ENCODE data around the gene VPS37C. TPM values are rescaled to one million over a fixed set of nuclear protein-coding genes. Genes with fewer than 3 reads are reported as not detected.
"Not testable (repeated sequence)": the region's sequence is repeated elsewhere in the genome, so short reads cannot be mapped to it uniquely, and the experiment has no call there.

The VPS37C gene
- polyA plus RNA-seq, 2 donors = 14.7 to 18.6 TPM

GRCh38 chr11:61195719-61196118, 34.5 kb upstream of the VPS37C start:
- Histone ChIP-seq H3K27me3 (ENCODE audit: control insufficient read depth in 1 of 2, insufficient read depth in 2 of 2, low read length in 2 of 2) (no peaks in the 10 kb centered on the region), H3K9me3 (ENCODE audit: control insufficient read depth in 2 of 2, insufficient read depth in 1 of 2, low read depth in 1 of 2, low read length in 1 of 2) (peaks cover 5 to 6% of the 10 kb centered on the region in 2 donors), H3K4me1 (ENCODE audit: control insufficient read depth in 2 of 2, insufficient read depth in 2 of 2, low read length in 1 of 2) (no peaks in the 10 kb centered on the region), H3K27ac (ENCODE audit: low read depth in 2 of 2, low read length in 1 of 2) (no peak overlapping the region), H3K36me3 (ENCODE audit: control insufficient read depth in 2 of 2, insufficient read depth in 2 of 2, low read length in 1 of 2) (no peaks in the 10 kb centered on the region), H3K4me3 (ENCODE audit: low read depth in 1 of 2, low read length in 2 of 2) (no peak overlapping the region)
- 69 to 75% methylated on average over 6 to 7 of the region's 7 CpGs for WGBS, 2 donors

GRCh38 chr11:61194981-61195695, 33.9 kb upstream of the VPS37C start:
- no peak overlapping the region for H3K4me3 ChIP-seq (ENCODE audit: low read depth in 1 of 2, low read length in 2 of 2)
- H3K36me3 ChIP-seq (ENCODE audit: control insufficient read depth in 2 of 2, insufficient read depth in 2 of 2, low read length in 1 of 2) = no peaks in the 10 kb centered on the region
- no peaks in the 10 kb centered on the region for H3K27me3 ChIP-seq (ENCODE audit: control insufficient read depth in 1 of 2, insufficient read depth in 2 of 2, low read length in 2 of 2)
- peaks cover 5 to 6% of the 10 kb centered on the region in 2 donors for H3K9me3 ChIP-seq (ENCODE audit: control insufficient read depth in 2 of 2, insufficient read depth in 1 of 2, low read depth in 1 of 2, low read length in 1 of 2)
- H3K4me1 ChIP-seq (ENCODE audit: control insufficient read depth in 2 of 2, insufficient read depth in 2 of 2, low read length in 1 of 2) = no peaks in the 10 kb centered on the region
- no peak overlapping the region for H3K27ac ChIP-seq (ENCODE audit: low read depth in 2 of 2, low read length in 1 of 2)
- 76% methylated on average over 7 of the region's 7 CpGs for WGBS, 2 donors

- no peaks in the 10 kb centered on the region for H3K27me3 ChIP-seq (ENCODE audit: control insufficient read depth in 1 of 2, insufficient read depth in 2 of 2, low read length in 2 of 2)
- H3K9me3 ChIP-seq (ENCODE audit: control insufficient read depth in 2 of 2, insufficient read depth in 1 of 2, low read depth in 1 of 2, low read length in 1 of 2) = peaks cover 3 to 6% of the 10 kb centered on the region in 2 donors
- no peak overlapping the region for H3K27ac ChIP-seq (ENCODE audit: low read depth in 2 of 2, low read length in 1 of 2)
- H3K4me1 ChIP-seq (ENCODE audit: control insufficient read depth in 2 of 2, insufficient read depth in 2 of 2, low read length in 1 of 2) = no peaks in the 10 kb centered on the region
- no peak overlapping the region for H3K4me3 ChIP-seq (ENCODE audit: low read depth in 1 of 2, low read length in 2 of 2)
- WGBS, 2 donors = 61 to 70% methylated on average over 12 of the region's 12 CpGs
- H3K36me3 ChIP-seq (ENCODE audit: control insufficient read depth in 2 of 2, insufficient read depth in 2 of 2, low read length in 1 of 2) = no peaks in the 10 kb centered on the region
Observed at GRCh38 chr11:61194169-61194671, 33.0 kb upstream of the VPS37C start.

DNA sequence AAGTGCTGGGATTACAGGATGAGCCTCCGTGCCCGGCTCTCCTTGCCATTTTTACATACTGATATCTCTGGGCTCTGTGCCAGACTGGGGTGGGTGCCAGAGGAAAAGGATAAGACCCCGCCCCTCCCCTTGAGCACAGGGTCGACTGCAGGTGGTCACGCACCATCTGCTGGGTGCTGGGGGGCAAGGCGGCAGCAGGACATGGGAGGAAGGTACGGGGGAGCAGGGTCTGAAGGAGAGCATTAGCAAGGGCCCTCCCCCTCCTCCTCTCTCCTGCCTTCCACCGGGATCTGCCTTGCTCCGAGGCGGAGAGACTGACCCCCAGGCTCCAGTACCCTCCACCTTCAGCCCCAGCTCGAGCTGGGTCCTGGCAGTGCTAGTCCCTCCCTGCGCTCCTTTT, 32.4 kb upstream of the VPS37C start:
- Histone ChIP-seq H3K9me3 (ENCODE audit: control insufficient read depth in 2 of 2, insufficient read depth in 1 of 2, low read depth in 1 of 2, low read length in 1 of 2) (peaks cover 2 to 5% of the 10 kb centered on the region in 2 donors), H3K27me3 (ENCODE audit: control insufficient read depth in 1 of 2, insufficient read depth in 2 of 2, low read length in 2 of 2) (no peaks in the 10 kb centered on the region), H3K27ac (ENCODE audit: low read depth in 2 of 2, low read length in 1 of 2) (no peak overlapping the region), H3K4me1 (ENCODE audit: control insufficient read depth in 2 of 2, insufficient read depth in 2 of 2, low read length in 1 of 2) (no peaks in the 10 kb centered on the region), H3K36me3 (ENCODE audit: control insufficient read depth in 2 of 2, insufficient read depth in 2 of 2, low read length in 1 of 2) (no peaks in the 10 kb centered on the region), H3K4me3 (ENCODE audit: low read depth in 1 of 2, low read length in 2 of 2) (no peak overlapping the region)
- 23 to 37% methylated on average over 9 to 12 of the region's 12 CpGs for WGBS, 2 donors

GRCh38 chr11:61189933-61190332, 28.7 kb upstream of the VPS37C start:
- Histone ChIP-seq H3K36me3 (ENCODE audit: control insufficient read depth in 2 of 2, insufficient read depth in 2 of 2, low read length in 1 of 2) (no peaks in the 10 kb centered on the region), H3K4me1 (ENCODE audit: control insufficient read depth in 2 of 2, insufficient read depth in 2 of 2, low read length in 1 of 2) (no peaks in the 10 kb centered on the region), H3K9me3 (ENCODE audit: control insufficient read depth in 2 of 2, insufficient read depth in 1 of 2, low read depth in 1 of 2, low read length in 1 of 2) (no peaks in the 10 kb centered on the region), H3K27me3 (ENCODE audit: control insufficient read depth in 1 of 2, insufficient read depth in 2 of 2, low read length in 2 of 2) (no peaks in the 10 kb centered on the region), H3K4me3 (ENCODE audit: low read depth in 1 of 2, low read length in 2 of 2) (no peak overlapping the region), H3K27ac (ENCODE audit: low read depth in 2 of 2, low read length in 1 of 2) (no peak overlapping the region)
- 83 to 86% methylated on average over 8 of the region's 8 CpGs for whole genome bisulfite sequencing, 2 donors

DNA sequence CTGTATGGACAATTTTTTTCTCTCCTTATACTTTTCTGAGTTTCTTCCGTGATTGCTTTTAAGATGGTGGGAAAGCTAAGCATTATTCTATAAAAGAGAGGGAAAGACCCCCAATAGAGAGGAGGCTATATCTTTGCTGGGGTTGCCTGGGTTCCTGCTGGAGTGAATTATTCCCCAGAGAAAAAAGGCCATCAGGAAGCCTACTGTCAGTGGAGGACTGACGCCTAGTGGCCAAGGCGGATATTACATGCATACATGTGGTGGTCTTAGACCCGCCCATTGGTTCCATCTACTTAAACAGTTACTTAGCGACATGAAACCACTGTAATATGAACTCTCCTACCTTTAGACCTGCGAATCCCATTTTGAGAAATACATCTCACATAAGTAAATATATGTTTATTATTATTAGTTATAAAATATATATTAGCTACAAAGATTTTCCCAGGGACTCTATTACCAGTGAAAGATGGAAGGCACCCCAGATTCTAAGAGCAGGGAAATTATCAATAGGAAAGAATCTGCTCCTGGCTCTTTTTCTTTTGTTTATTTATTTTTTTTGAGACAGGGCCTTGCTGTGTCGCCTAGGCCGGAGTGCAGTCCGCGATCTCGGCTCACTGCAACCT, 26.4 kb upstream of the VPS37C start:
- Histone ChIP-seq H3K4me3 (ENCODE audit: low read depth in 1 of 2, low read length in 2 of 2) (no peak overlapping the region), H3K9me3 (ENCODE audit: control insufficient read depth in 2 of 2, insufficient read depth in 1 of 2, low read depth in 1 of 2, low read length in 1 of 2) (no peaks in the 10 kb centered on the region), H3K4me1 (ENCODE audit: control insufficient read depth in 2 of 2, insufficient read depth in 2 of 2, low read length in 1 of 2) (no peaks in the 10 kb centered on the region), H3K36me3 (ENCODE audit: control insufficient read depth in 2 of 2, insufficient read depth in 2 of 2, low read length in 1 of 2) (no peaks in the 10 kb centered on the region), H3K27ac (ENCODE audit: low read depth in 2 of 2, low read length in 1 of 2) (no peak overlapping the region), H3K27me3 (ENCODE audit: control insufficient read depth in 1 of 2, insufficient read depth in 2 of 2, low read length in 2 of 2) (no peaks in the 10 kb centered on the region)
- WGBS, 2 donors = 44 to 46% methylated on average over 11 of the region's 11 CpGs

DNA sequence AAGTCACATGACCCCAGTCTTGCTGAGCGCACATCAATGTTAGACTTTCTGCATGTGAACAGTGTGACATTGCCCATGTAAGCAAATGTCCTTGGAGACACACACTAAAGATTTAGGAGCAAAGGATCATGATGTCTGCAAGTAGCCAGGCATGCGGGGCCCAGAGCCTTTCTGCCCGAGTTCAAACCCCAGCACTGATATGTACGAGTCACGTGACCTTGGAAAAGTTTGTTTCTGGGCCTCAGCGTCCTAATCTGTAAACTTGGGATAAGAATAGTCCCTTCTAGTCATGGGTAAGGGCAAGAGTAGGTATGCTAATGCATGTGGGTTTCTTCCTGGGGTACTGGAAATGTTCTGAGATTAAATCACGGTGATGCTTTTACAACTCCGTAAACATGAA, 25.3 kb upstream of the VPS37C start:
- Histone ChIP-seq H3K27me3 (ENCODE audit: control insufficient read depth in 1 of 2, insufficient read depth in 2 of 2, low read length in 2 of 2) (no peaks in the 10 kb centered on the region), H3K27ac (ENCODE audit: low read depth in 2 of 2, low read length in 1 of 2) (no peak overlapping the region), H3K9me3 (ENCODE audit: control insufficient read depth in 2 of 2, insufficient read depth in 1 of 2, low read depth in 1 of 2, low read length in 1 of 2) (no peaks in the 10 kb centered on the region), H3K36me3 (ENCODE audit: control insufficient read depth in 2 of 2, insufficient read depth in 2 of 2, low read length in 1 of 2) (no peaks in the 10 kb centered on the region), H3K4me1 (ENCODE audit: control insufficient read depth in 2 of 2, insufficient read depth in 2 of 2, low read length in 1 of 2) (no peaks in the 10 kb centered on the region), H3K4me3 (ENCODE audit: low read depth in 1 of 2, low read length in 2 of 2) (no peak overlapping the region)
- 83 to 89% methylated on average over 8 of the region's 8 CpGs for WGBS, 2 donors

DNA sequence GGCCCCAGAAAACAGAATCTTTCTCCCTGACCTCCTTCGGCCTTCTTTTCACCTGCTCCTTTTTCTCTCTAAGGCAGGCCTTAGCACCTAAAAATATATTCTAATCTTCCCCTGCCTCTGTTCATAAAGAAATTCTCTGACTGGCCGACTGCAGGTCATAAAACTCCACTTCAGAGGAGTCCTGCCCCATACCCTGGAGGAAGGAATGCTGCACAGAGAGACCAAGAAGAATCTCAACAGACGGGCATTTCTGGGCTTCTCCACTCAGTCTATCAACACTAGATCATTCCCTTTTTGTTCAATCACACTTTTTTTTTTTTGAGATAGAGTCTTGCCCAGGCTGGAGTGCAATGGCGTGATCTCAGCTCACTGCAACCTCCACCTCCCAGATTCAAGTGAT, 22.4 kb upstream of the VPS37C start:
- Histone ChIP-seq H3K27me3 (ENCODE audit: control insufficient read depth in 1 of 2, insufficient read depth in 2 of 2, low read length in 2 of 2) (no peaks in the 10 kb centered on the region), H3K9me3 (ENCODE audit: control insufficient read depth in 2 of 2, insufficient read depth in 1 of 2, low read depth in 1 of 2, low read length in 1 of 2) (no peaks in the 10 kb centered on the region), H3K36me3 (ENCODE audit: control insufficient read depth in 2 of 2, insufficient read depth in 2 of 2, low read length in 1 of 2) (no peaks in the 10 kb centered on the region), H3K27ac (ENCODE audit: low read depth in 2 of 2, low read length in 1 of 2) (no peak overlapping the region), H3K4me1 (ENCODE audit: control insufficient read depth in 2 of 2, insufficient read depth in 2 of 2, low read length in 1 of 2) (no peaks in the 10 kb centered on the region), H3K4me3 (ENCODE audit: low read depth in 1 of 2, low read length in 2 of 2) (no peak overlapping the region)
- 84 to 87% methylated on average over 4 of the region's 4 CpGs for WGBS, 2 donors

DNA sequence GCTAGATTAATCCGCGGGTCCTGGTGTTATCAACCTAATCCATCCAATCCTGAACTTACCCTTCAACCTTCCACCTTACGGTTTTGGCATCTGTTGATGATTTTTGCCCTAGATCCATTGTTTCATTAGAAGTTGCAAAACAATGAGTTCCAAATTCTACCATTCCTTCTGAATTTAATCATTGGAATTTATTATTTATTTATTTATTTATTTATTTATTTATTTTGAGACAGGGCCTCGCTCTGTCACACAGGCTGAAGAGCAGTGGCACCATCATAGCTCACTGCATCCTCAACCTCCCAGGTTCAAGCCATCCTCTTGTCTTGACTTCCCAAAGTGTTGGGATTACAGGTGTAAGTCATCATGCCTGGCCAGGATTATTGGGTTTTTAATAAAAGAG, 20.3 kb upstream of the VPS37C start:
- H3K4me1 ChIP-seq (ENCODE audit: control insufficient read depth in 2 of 2, insufficient read depth in 2 of 2, low read length in 1 of 2) = no peaks in the 10 kb centered on the region
- 89 to 94% methylated on average over 4 of the region's 4 CpGs for WGBS, 2 donors

DNA sequence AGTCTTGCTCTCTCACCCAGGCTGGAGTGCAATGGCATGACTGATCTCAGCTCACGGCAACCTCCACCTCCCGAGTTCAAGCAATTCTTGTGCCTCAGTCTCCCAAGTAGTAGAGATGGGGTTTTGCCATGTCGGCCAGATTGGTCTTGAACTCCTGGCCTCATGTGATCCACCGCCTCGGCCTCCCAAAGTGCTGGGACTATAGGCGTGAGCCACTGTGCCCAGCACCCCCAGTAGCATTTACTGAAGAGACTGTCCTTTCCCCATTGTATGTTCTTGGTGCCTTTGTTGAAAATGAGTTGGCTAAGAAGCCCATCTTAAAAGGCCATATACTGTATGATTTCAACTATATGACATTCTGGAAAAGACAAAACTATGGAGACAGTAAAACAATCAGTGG, 19.0 kb upstream of the VPS37C start:
- not testable (repeated sequence) for H3K4me3 ChIP-seq (ENCODE audit: low read depth in 1 of 2, low read length in 2 of 2); H3K27me3 ChIP-seq (ENCODE audit: control insufficient read depth in 1 of 2, insufficient read depth in 2 of 2, low read length in 2 of 2)
- WGBS, 2 donors = 93 to 96% methylated on average over 6 of the region's 6 CpGs

More for the DNA sequence above, 20.3 kb upstream of the VPS37C start:
- H3K4me3 ChIP-seq (ENCODE audit: low read depth in 1 of 2, low read length in 2 of 2) = no peak overlapping the region
- no peaks in the 10 kb centered on the region for H3K36me3 ChIP-seq (ENCODE audit: control insufficient read depth in 2 of 2, insufficient read depth in 2 of 2, low read length in 1 of 2)
- H3K27ac ChIP-seq (ENCODE audit: low read depth in 2 of 2, low read length in 1 of 2) = no peak overlapping the region
- H3K27me3 ChIP-seq (ENCODE audit: control insufficient read depth in 1 of 2, insufficient read depth in 2 of 2, low read length in 2 of 2) = no peaks in the 10 kb centered on the region
- no peaks in the 10 kb centered on the region for H3K9me3 ChIP-seq (ENCODE audit: control insufficient read depth in 2 of 2, insufficient read depth in 1 of 2, low read depth in 1 of 2, low read length in 1 of 2)

More for the DNA sequence above, 19.0 kb upstream of the VPS37C start:
- H3K27ac ChIP-seq (ENCODE audit: low read depth in 2 of 2, low read length in 1 of 2); H3K9me3 ChIP-seq (ENCODE audit: control insufficient read depth in 2 of 2, insufficient read depth in 1 of 2, low read depth in 1 of 2, low read length in 1 of 2); H3K4me1 ChIP-seq (ENCODE audit: control insufficient read depth in 2 of 2, insufficient read depth in 2 of 2, low read length in 1 of 2); H3K36me3 ChIP-seq (ENCODE audit: control insufficient read depth in 2 of 2, insufficient read depth in 2 of 2, low read length in 1 of 2): not testable (repeated sequence)

Measured in esophagus (tissue), 2 donors.